ENCODE measurements around the gene CCDC192.

DNA sequence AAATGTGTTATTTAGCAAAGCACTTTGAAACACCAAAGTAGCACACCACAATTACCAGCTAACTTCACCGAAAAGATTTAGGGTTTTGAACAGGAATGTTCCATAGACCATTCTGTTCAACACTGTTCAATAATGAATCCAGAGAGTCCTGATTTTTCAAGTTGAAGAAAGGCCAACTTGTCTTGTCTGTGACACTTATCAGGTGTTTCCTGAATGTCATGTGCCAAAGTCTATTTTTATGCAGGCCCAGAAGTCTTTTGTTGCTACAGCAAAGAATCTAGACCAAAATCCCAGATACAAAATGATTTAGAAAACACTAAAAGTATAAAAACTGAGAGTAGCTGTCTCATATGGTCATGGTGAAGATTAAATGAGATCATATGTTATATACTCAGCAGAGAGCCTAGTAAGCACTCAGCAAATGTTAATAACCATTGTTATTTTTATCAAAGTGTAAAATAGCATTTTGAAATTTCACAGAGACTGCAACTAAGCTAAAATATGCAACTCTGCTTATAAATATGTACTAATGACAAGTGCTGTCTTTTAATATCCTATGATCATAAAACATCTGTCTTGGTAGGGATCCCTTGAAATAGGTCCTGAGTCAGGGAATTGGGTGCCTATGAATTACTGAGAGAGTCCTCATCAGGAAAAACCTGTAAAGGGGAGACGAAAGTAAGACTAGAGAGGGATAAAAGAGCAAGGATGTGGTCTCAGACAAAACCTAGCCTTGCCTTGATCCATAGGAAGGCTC, 258.0 kb downstream of the CCDC192 start:
- TF ChIP-seq SUZ12 (IDR thresholded peaks at IDR 0.05; ENCODE audit: extremely low read depth, insufficient read depth, insufficient read length) (no peak), YY1 (IDR thresholded peaks at IDR 0.05; ENCODE audit: insufficient read depth, insufficient read length) (no peak)

All from NT2/D1 (cell line).